Activated T-helper 9 cell treated with anti-CD3 and anti-CD28 coated beads, Interleukin-2, amount 50 U/mL, for 16 hours (primary cell): ENCODE data around the gene FAM170B.

Experiments used
- DNase-seq: peaks from one replicate; pipeline ENCODE4 v3.0.0-alpha.2; 2020; ENCODE audit warnings: low read depth

FAM170B gene

DNA sequence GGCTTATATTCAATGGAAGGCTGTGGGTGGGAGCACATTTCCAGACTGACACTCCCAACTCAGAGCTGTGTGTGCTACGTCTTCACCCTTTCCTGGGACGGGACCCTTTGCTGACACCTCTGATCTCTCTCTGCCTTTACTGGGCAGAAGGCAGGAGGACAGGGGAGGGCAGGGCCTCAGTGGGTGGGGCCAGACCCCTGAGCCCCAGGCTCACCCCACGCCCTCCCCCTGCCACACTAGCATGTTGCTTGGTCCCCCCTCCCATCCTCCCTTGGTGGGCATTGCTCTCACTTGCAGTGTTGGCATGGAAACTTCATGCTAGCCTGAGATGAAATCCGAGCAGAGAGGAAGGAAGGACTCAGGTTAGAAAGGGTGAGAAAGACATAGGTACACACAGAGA, 36.0 kb upstream of the FAM170B start:
- DNase-seq, result no peak

DNA sequence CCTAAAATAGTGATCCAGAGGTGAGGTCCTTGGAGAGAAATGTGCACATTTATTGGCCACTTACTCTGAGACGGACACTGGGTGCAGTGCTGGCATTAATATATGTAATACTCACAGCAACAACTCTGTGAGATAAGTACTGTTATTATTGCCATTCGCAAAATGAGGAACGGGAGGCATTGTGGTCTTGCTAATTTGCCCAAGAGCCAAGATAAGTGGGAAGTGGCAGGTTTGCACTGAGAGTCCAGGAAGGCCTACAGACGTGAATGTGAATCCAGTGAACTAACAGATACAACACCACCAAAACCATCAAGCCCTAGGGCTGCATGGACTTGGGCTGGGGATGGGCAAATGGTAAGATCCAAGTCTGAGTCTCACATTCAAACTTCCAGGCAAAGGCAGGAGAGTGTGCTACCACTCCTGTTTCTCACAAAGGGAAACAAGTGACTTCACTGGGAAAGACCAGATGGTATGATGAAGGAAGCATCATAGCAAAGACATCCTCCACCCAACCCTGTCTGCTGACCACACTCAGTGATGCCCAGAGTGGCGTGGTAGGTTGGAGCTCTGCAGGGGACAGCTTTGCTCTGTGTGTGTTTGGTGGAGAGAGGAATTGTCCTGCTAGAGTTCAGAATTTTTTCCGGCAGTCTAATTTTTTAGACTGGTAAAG, 35.1 kb upstream of the FAM170B start:
- DNase-seq, result no peak

- no peak for DNase-seq
Observed at GRCh38 chr10:49168171-49168540, 34.3 kb upstream of the FAM170B start.

DNA sequence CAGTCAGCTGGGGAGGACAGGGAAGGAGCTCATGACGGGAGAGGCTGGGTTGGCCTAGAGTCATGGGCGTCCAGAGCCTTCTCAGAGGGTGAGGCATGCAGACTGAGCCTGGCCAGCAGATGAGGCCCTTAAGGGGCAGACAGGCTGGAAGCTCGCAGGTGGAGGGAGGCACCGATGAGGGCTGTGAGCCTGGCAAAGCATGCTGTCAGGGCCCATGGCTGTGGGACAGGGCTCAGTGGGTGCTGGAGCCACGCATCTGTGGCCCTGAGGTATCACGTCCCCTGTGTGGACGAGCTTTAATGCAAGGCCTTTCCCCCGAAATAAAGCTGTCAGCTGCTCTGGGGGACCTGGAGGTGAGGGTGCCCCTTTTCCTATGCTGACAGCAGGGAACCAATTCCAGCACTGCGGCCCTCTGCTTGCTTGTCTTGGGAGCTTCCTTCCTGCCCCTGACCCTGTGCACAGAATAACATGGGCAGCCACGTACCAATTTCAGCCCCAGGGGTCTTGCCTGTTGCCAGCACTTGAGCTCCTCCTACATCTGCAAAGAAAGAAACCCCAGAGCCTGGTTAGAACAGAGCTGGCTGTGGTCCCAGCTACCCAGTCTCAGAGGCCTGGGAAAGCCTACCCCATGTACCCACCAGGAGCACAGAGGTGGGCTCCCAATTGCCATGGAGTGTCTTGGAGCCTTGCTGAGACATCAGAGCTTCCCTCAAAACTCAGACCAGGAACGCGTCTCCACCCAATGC, 33.8 kb upstream of the FAM170B start:
- DNase-seq, result no peak

DNA sequence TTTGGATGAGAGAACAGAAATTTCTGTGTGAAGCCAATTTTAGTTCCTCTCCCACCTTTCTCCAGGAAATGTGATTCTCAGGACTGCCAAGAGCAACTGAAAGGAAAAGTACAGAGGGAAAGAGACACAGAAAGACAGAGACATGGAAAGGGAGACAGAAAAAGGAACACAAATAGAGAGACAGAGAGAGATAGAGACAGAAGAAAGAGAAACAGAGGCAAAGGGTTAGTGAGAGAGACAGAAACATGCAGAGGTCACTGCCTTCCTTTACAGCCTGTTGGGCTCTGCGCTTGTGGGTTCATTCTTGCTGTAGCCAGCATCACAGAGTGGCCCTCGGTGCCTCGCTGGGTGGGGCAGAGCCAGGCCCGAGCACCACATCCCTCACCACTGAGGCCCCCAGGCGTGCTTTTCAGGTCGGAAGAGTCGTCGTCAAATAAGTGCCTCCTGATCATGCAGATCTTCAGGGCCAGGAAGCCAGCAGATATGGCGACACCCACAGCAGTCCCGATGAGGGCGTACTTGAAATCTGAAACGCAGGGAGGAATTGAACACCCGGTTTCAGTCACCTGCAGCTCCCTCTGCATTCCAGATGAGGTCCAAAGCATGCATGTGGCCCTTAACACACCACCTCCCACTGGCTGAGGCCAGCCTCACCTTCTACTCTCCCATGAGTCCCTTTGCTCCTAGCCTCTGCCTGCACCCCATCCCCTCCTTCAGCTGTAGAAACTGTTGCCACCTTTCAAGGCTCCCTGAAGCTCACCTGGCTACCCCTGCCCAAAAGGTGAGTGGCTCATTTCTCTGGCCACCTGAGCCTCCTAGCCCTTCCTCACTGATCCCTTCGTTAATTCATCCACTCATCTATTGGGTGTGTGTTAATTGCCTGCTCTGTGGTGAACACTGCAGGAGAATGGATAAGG, 32.9 kb upstream of the FAM170B start:
- no peak for DNase-seq

DNA sequence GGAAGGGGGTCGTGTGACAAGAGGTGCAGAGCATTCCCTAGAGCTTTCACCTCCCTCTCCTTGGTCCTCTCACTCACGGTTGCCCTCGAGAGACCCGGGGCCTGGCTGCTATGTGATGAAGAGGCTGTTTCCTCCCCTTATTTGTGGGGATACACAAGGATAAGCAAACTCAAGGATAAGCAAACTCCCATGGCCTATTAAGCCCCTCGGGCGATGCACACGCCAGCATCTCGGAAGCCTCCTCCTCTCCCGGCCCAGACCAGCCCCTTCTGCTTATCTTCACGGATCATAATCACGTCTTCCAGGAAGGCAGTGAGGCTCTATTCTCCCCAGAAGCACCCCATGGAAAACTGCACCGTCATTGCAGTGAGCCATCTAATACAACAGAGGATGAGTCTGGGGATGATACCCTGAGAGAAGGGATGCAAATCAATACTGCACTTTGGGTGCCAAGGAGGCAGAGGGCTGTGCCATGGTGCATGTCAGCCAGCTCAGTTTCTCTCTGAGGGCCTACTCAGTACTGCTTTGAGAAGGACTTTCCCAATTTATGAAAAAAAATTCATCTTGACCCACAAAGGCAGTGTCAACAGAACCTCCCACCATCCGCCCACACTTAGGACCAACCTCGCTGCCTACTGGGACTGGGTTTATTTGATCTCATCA, 32.1 kb upstream of the FAM170B start:
- no peak for DNase-seq

DNA sequence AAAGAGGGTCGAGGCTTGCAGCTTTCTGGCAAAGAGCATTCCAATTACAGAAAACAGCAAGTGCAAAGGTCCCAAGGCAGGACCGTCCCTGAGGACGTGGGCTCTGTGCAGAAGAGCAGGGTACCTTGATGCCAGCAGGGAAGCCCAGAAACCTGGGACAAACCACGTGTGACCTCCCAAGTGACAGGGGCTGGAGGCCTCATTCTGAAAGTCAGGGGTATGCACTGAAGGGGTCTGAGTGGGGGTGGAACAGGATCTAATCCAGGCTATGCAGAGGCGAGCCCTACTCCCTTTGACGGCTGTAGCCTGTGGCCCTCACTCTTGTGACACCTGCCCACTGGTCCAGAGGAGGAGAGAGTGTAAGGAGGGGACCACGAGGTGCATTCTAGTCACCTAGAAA, 31.4 kb upstream of the FAM170B start:
- DNase-seq, result no peak

DNA sequence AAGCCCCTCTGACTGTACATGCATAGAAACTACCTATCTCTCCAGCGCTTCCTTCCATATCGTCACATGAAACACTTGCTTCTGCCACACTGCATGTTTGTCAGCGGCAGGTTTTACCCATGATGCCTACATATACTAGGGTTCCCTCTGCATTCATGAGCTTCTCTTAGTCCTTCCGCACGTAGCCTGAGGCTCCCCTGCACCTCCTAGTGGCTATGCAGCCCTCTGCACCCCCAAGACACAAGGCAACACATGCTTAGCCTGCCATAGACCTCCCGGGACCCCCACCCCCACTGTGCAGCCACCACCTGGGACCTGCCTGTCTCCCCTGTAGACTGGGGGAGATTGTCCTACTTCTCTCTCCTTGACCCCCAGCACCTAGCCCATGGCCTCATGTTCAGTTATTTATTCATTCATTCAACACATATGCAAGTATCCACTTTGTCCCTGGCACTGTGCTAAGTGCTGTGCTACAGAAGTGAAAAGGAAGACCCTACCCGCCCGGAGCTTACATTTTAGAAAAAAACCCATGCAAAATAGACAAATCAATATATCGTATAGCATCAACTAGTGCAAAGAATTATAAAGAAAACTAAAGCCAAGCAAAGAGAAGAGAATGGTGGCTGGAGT, 30.9 kb upstream of the FAM170B start:
- no peak for DNase-seq

GRCh38 chr10:49163741-49164140, 29.9 kb upstream of the FAM170B start:
- no peak for DNase-seq

DNA sequence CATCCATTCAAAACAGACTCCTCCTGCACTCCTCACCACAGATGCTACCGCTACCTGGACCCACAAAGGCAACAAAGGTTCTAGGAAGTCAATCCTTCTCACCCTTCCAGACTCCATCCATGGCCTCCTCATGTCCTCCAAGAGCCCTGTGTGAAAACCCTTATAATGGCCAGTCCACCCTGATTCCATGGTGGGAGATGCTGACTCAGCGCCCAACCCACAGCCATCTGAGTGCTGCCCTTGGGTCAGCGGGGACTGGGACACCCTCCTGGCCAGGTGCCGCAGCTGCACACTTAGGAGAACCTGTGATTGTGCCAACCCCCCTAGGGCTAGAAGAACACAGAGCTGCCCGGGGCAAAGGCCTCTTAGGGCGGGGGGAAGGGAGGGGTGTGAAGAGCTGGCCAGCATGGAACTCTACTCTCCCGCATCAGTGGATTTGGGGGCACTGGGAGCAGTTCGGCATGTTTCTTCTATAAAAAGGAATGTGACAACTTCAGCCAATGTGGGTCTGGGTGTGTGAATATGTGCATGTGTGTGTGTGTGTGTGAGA, 29.0 kb upstream of the FAM170B start:
- no peak for DNase-seq

DNA sequence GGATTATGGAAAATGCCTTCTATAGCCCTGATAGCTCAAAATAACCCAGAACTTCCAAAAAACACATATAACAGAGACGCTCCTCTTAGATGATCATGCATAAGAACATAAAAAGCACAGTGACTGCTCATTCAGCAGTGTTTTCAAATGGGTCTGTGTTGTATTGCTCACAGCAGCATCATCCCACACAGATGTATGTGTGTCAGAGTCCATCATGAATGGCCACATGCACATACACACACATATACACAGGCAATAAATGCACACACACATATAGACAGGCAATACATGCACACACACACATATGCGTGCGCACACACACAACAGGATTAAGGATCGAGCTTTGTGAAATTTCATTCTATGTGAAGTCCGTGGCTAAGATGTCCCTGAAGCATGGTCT, 28.2 kb upstream of the FAM170B start:
- DNase-seq, result no peak

DNA sequence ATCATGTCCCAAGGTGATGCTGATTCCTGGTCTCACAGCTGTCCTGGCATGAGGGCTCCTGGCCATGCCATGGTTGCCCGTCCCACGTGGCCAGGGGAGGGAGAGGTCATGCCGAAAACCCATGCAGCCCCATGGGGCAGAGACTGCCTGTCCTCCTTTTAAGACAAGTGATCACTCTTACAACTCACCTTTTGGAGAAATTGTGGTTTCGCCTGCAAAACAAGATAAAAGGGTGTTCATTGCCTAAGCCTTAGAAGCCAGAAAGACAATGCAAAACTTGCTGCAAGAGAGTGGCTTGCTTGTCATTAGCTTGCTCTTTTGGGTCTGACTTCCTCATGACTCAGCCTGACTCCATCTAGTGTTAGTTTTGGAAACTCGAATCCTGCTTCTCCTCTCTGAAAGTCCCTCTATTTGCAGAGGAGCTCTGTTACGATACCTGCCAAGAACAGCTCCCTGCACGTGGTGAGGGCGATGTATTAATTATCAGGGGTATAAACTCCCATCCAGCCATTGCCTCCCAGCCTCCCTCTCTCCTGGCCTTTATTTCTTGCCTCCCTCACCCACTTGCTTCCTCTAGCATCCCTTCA, 27.7 kb upstream of the FAM170B start:
- no peak for DNase-seq

DNA sequence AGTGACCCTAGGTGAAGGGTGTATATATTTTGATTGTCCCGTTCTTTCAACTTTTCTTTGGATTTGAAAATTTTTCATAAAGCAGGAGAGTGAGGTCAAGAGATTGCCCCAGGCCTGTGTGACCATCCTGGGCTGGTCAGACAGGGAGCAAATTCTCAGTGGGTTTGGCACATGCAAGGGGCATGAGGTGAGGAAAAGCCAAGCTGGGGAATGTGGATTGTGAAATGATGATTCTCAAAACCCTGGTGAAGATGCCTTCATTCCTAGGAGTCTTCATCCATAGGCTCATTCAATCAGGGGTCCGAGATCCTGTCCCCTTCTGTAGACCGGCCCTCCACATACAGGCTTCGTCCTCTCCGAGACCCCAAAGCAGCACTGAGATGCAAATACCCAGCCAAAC, 27.0 kb upstream of the FAM170B start:
- DNase-seq, result no peak

GRCh38 chr10:49160110-49160509, 26.3 kb upstream of the FAM170B start:
- DNase-seq, result no peak

- DNase-seq, result no peak
Observed at GRCh38 chr10:49158915-49159314, 25.1 kb upstream of the FAM170B start.

GRCh38 chr10:49158404-49158803, 24.6 kb upstream of the FAM170B start:
- no peak for DNase-seq

DNA sequence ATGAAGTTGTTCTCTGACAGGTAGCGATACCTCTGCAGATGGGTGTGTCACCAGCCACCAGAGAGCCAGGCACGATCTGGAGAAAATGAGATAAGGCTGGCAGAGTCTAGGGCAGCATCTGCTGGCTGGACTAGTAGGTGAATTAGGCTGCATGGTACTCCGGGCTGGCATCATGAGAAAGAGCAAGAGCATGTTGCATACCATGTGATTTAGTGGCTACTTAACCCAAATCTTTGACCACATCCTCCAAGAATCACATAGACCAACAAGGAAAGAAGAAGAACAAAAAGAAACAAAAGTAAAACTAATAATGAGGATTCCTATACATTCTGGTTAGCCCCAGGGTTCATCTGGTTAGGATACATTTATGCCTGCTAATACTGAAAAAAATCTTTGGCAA, 23.4 kb upstream of the FAM170B start:
- no peak for DNase-seq

DNA sequence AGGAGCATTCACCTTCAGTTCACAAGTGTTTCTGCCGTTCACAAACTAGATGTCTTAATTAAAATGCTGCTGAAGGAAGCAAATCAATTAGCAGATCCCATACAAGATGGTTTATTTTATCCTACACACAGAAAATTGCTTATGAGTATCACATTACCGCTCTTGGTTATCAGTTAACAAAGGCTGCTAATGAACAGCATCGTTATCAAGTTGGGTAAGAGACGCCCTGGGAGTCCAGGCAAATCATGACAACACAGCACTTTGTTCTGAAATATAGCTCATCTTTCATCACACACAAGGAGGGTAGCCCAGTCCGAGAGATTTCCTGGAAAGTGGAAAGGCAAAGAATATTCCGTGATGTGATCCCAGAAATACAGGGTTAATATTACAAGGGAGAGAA, 20.8 kb upstream of the FAM170B start:
- DNase-seq, result no peak

DNA sequence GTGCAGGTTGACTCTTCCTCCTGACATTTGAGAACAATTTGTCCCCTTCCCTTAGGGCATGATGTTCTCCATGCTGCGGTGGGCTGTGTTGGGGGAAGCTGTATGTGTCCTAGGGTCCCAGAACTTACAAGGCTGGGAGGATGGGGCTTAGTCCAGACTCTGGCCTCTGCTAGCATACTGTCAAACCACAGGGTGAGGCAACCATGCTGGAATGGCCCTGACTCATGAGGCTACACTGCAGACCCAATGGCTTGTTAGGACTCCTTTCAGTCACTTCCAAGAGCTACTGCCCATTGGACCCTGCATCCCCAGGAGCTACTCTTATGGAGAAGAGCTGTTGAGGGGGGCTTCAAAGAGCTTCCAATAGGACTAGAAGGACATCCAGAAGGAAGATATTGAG, 20.1 kb upstream of the FAM170B start:
- DNase-seq, result no peak

DNA sequence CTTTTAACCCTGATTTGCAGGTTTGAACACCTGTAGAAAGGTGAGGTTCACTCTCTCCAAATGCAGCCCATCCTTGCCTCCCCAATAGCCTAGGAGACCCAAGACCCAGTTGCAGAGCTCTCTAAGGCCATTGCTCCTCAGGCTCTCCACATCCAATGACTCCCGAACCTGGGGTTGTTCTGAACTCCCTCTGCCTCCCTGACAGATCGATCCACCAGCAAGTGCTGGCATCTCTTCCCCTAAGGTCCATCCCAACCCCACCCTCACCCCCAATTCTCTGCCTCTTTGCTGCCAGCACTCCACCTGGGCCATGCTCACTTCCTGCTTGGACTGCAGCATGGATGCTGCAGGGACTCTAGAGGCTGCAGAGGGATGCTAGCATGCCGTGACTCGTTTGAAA, 19.3 kb upstream of the FAM170B start:
- no peak for DNase-seq

GRCh38 chr10:49152663-49153062, 18.8 kb upstream of the FAM170B start:
- DNase-seq, result no peak
